HFF-Myc (cell line): Measurements from ENCODE around the gene TLE6.
"Not testable (repeated sequence)": the region's sequence is repeated elsewhere in the genome, so short reads cannot be mapped to it uniquely, and the experiment has no call there.

ENCODE experiments used
- DNase-seq: peaks from one replicate; pipeline ENCODE4 v3.0.0-alpha.2; 2011; ENCODE audit warnings: low read depth; ENCODE audit errors: extremely low read depth
- H3K4me3 ChIP-seq: replicated peaks from 2 replicates; pipeline ENCODE4 v1.5.1; 2011; ENCODE audit warnings: low read depth, mild to moderate bottlenecking, control low read depth, low read length
- CTCF ChIP-seq: IDR thresholded peaks from 2 replicates; pipeline ENCODE4 v1.5.1; 2012; ENCODE audit warnings: mild to moderate bottlenecking, low read depth, low read length, control low read depth; ENCODE audit errors: missing control alignments

TLE6 gene

GRCh38 chr19:2987797-2988196 is 10.4 kb downstream of the TLE6 start:
- H3K4me3 ChIP-seq = no peak overlapping the region
- TF ChIP-seq CTCF = no peak
- no peak for DNase-seq

GRCh38 chr19:2988568-2988967 is 11.2 kb downstream of the TLE6 start:
- DNase-seq = no peak
- H3K4me3 ChIP-seq = no peak overlapping the region
- no peak for TF ChIP-seq CTCF

- no peak for TF ChIP-seq CTCF
- H3K4me3 ChIP-seq = no peak overlapping the region
- DNase-seq = no peak
Measured at GRCh38 chr19:2989236-2989946, 12.0 kb downstream of the TLE6 start.

GRCh38 chr19:2992333-2992732 is 15.0 kb downstream of the TLE6 start:
- H3K4me3 ChIP-seq, DNase-seq: not testable (repeated sequence)

GRCh38 chr19:2992958-2993357 is 15.6 kb downstream of the TLE6 start:
- H3K4me3 ChIP-seq = no peak overlapping the region
- no peak for TF ChIP-seq CTCF
- DNase-seq = no peak

- H3K4me3 ChIP-seq = no peak overlapping the region
- no peak for TF ChIP-seq CTCF
- DNase-seq = no peak
Measured at GRCh38 chr19:2993579-2993978, 16.2 kb downstream of the TLE6 start.

- no peak for DNase-seq
- no peak for TF ChIP-seq CTCF
Measured at GRCh38 chr19:2994588-2995131, 17.3 kb downstream of the TLE6 start.

More at GRCh38 chr19:2994588-2995131, 17.3 kb downstream of the TLE6 start:
- no peak overlapping the region for H3K4me3 ChIP-seq
